HG02763 (cell line): ENCODE results near the gene ACTL10.

Experiments used
- ATAC-seq: cut with Tn5 transposase; IDR thresholded peaks from one replicate; pipeline ENCODE4 v1.9.1; 2021; ENCODE audit warnings: mild to moderate bottlenecking, moderate library complexity; ENCODE audit not compliant: unreplicated experiment

Gene ACTL10

GRCh38 chr20:33648396-33649004 lies 18.2 kb upstream of the ACTL10 start:
- no peak for ATAC-seq

- ATAC-seq, result no peak
Observed at GRCh38 chr20:33649201-33649681, 17.5 kb upstream of the ACTL10 start.

- ATAC-seq, result no peak
Observed at GRCh38 chr20:33650111-33650752, 16.5 kb upstream of the ACTL10 start.

- no peak for ATAC-seq
Observed at GRCh38 chr20:33650753-33651561, 15.8 kb upstream of the ACTL10 start.

- ATAC-seq, result no peak
Observed at GRCh38 chr20:33651562-33652048, 15.1 kb upstream of the ACTL10 start.

GRCh38 chr20:33653218-33653899 lies 13.4 kb upstream of the ACTL10 start:
- ATAC-seq, result no peak

- no peak for ATAC-seq
Observed at GRCh38 chr20:33653900-33654596, 12.7 kb upstream of the ACTL10 start.

- no peak for ATAC-seq
Observed at GRCh38 chr20:33654680-33655161, 12.0 kb upstream of the ACTL10 start.

GRCh38 chr20:33655164-33655563 lies 11.6 kb upstream of the ACTL10 start:
- ATAC-seq, result no peak

- no peak for ATAC-seq
Observed at GRCh38 chr20:33656010-33656782, 10.5 kb upstream of the ACTL10 start.

GRCh38 chr20:33656783-33657703 lies 9.7 kb upstream of the ACTL10 start:
- ATAC-seq, result no peak

GRCh38 chr20:33657704-33658095 lies 9.0 kb upstream of the ACTL10 start:
- ATAC-seq, result no peak

GRCh38 chr20:33658510-33658909 lies 8.2 kb upstream of the ACTL10 start:
- no peak for ATAC-seq

- no peak for ATAC-seq
Observed at GRCh38 chr20:33658929-33659328, 7.8 kb upstream of the ACTL10 start.

GRCh38 chr20:33659341-33660034 lies 7.3 kb upstream of the ACTL10 start:
- no peak for ATAC-seq

GRCh38 chr20:33660035-33660684 lies 6.6 kb upstream of the ACTL10 start:
- no peak for ATAC-seq

- no peak for ATAC-seq
Observed at GRCh38 chr20:33660685-33661058, 6.1 kb upstream of the ACTL10 start.

GRCh38 chr20:33662172-33662571 lies 4.6 kb upstream of the ACTL10 start, which contains the start of gene C20orf144:
TSS of gene C20orf144 (plus strand) at chr20:33662327. CDS start at chr20:33662346, 19 bp downstream.
- ATAC-seq, result no peak
